ENCODE results near the gene DENND2D. TPM values are rescaled to one million over a fixed set of nuclear protein-coding genes. Genes with fewer than 3 reads are reported as not detected.
A peak's percentile ranks its signal among the peaks of the same experiment; 100 is the strongest.

The DENND2D gene
- polyA plus RNA-seq, 1 donor (not counting 4 experiments of a cell fraction or from before 2014, with no cell fraction given): 7.8 TPM

DNA sequence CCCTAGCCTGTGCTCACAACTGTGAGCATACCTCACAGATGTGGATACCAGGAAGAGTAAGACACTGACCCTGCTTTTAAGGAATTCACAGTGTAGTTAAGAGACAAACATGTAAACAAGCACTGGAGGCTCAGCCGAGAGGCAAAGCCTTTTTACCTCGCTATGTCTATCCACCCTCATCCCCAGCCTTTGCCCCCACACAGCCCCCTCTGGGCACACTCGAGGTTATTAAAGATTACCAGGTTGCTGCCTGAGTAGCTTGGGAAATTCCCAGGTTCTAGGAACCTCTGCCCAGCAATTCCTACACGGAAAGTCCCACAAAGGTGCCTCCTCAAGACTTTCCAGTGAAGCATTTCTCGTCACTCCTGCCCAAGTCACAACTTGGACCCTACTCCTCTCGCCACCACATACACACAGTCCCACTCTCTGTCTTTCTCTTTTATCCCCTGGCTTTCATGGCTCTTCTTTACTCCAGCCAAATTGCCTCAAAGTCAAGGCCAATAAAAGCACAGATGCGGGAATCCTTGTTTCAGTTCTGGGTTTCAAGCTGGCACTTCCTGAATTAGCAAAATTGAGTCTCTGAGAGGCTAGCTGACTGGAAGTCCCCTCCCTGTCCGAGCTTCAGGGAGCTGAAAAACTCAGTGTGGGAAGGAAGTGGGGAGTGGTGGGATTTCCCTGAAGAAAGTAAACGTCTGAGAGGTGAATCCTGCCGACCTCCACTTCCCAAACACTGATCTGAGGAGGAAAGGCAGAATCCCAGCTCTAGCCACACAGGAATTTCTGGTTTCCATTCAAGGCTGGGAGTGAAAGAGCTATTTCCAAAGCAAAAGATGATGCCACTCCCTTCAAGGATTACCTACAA, 7.6 kb downstream of the DENND2D start:
- Histone ChIP-seq H3K9me1 (ENCODE audit: control insufficient read depth, extremely low read depth, insufficient read depth, low read length) (no peaks in the 10 kb centered on the region), H3K27me3 (ENCODE audit: control insufficient read depth, extremely low read depth, insufficient read depth, low read length) (no peaks in the 10 kb centered on the region), H3K36me3 (ENCODE audit: control insufficient read depth in 2 of 2, extremely low read depth in 1 of 2, insufficient read depth in 2 of 2, low read length in 2 of 2) (peaks cover 7 to 8% of the 10 kb centered on the region in 2 experiments), H3K4me2 (ENCODE audit: control insufficient read depth, extremely low read depth, insufficient read depth, low read depth, low read length) (peak overlapping the region; percentile 75), H3K27ac (ENCODE audit: control insufficient read depth, insufficient read depth, low read length) (peak overlapping the region; percentile 64), H3K9me3 (ENCODE audit: control insufficient read depth, low read depth, low read length) (no peaks in the 10 kb centered on the region), H3K9ac (ENCODE audit: control insufficient read depth, extremely low read depth, insufficient read depth, low read length) (peak overlapping the region; percentile 42), H3K79me2 (ENCODE audit: control insufficient read depth, insufficient read depth, low read length) (no peaks in the 10 kb centered on the region), H3K4me1 (ENCODE audit: control insufficient read depth, extremely low read depth, insufficient read depth, low read length) (peaks cover 41% of the 10 kb centered on the region), H2AFZ (ENCODE audit: control insufficient read depth, low read length) (peak overlapping the region; percentile 82), H4K20me1 (ENCODE audit: control insufficient read depth, extremely low read depth, insufficient read depth, low read length) (no peaks in the 10 kb centered on the region), H3K4me3 (ENCODE audit: control insufficient read depth in 2 of 3, extremely low read depth in 1 of 3, insufficient read depth in 2 of 3, low read depth in 1 of 3, low read length in 3 of 3) (peak overlapping the region in 1 of 3 experiments; percentile 2)
- no peak for DNase-seq (ENCODE audit: low read depth, low spot score)
- FAIRE-seq: peak; percentile 46
- no peak for TF ChIP-seq EZH2 (IDR thresholded peaks at IDR 0.05; ENCODE audit: low read length)
- TF ChIP-seq, protein P1, sequence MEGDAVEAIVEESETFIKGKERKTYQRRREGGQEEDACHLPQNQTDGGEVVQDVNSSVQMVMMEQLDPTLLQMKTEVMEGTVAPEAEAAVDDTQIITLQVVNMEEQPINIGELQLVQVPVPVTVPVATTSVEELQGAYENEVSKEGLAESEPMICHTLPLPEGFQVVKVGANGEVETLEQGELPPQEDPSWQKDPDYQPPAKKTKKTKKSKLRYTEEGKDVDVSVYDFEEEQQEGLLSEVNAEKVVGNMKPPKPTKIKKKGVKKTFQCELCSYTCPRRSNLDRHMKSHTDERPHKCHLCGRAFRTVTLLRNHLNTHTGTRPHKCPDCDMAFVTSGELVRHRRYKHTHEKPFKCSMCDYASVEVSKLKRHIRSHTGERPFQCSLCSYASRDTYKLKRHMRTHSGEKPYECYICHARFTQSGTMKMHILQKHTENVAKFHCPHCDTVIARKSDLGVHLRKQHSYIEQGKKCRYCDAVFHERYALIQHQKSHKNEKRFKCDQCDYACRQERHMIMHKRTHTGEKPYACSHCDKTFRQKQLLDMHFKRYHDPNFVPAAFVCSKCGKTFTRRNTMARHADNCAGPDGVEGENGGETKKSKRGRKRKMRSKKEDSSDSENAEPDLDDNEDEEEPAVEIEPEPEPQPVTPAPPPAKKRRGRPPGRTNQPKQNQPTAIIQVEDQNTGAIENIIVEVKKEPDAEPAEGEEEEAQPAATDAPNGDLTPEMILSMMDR (optimal IDR thresholded peaks at IDR 0.05 in 1 of 3, IDR thresholded peaks at IDR 0.05 in 1 of 3, conservative IDR thresholded peaks at IDR 0.05 in 1 of 3; ENCODE audit: extremely low read depth in 1 of 3, insufficient read depth in 2 of 3, low read length in 3 of 3): no peak
- dilution Hi-C loops (cut with MboI; ENCODE audit: extremely low pct_ligation_motif_present, low sequenced_read_pairs): no loop called here

DNA sequence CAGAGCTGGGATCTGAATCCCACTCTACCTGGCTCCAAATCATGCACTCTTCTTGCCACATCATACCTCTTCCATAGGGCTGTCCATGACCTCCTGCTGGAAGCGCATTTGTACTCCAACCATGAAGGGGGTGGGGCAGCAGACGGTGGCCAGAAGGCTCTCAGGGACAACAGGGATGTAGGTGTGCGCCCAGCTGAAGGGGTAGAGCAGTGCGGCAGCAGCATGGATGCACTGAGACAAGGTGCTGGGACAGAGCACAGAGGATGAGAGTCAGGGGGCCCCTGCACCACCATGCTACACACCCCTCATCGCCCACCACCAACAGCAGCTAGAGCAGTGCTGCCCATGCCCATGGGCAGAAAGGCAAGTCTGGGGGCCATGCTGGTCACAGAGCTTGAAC, 8.4 kb downstream of the DENND2D start:
- H3K27me3 ChIP-seq (ENCODE audit: control insufficient read depth, extremely low read depth, insufficient read depth, low read length): no peaks in the 10 kb centered on the region
- no peak for DNase-seq (ENCODE audit: low read depth, low spot score)
- no peak for TF ChIP-seq EZH2 (IDR thresholded peaks at IDR 0.05; ENCODE audit: low read length)
- no peaks in the 10 kb centered on the region for H4K20me1 ChIP-seq (ENCODE audit: control insufficient read depth, extremely low read depth, insufficient read depth, low read length)
- H3K36me3 ChIP-seq (ENCODE audit: control insufficient read depth in 2 of 2, extremely low read depth in 1 of 2, insufficient read depth in 2 of 2, low read length in 2 of 2): peaks cover 8 to 12% of the 10 kb centered on the region in 2 experiments
- peak overlapping the region; percentile 64 for H3K27ac ChIP-seq (ENCODE audit: control insufficient read depth, insufficient read depth, low read length)
- H3K9me1 ChIP-seq (ENCODE audit: control insufficient read depth, extremely low read depth, insufficient read depth, low read length): no peaks in the 10 kb centered on the region
- H3K4me2 ChIP-seq (ENCODE audit: control insufficient read depth, extremely low read depth, insufficient read depth, low read depth, low read length): no peak overlapping the region
- dilution Hi-C loops (cut with MboI; ENCODE audit: extremely low pct_ligation_motif_present, low sequenced_read_pairs): no loop called here
- H3K4me3 ChIP-seq (ENCODE audit: control insufficient read depth in 2 of 3, extremely low read depth in 1 of 3, insufficient read depth in 2 of 3, low read depth in 1 of 3, low read length in 3 of 3): no peak overlapping the region
- FAIRE-seq: no peak
- H3K4me1 ChIP-seq (ENCODE audit: control insufficient read depth, extremely low read depth, insufficient read depth, low read length): peaks cover 41% of the 10 kb centered on the region
- no peak overlapping the region for H3K9ac ChIP-seq (ENCODE audit: control insufficient read depth, extremely low read depth, insufficient read depth, low read length)
- H3K79me2 ChIP-seq (ENCODE audit: control insufficient read depth, insufficient read depth, low read length): no peaks in the 10 kb centered on the region
- H3K9me3 ChIP-seq (ENCODE audit: control insufficient read depth, low read depth, low read length): no peaks in the 10 kb centered on the region
- no peak overlapping the region for H2AFZ ChIP-seq (ENCODE audit: control insufficient read depth, low read length)
